K562 (cell line): ENCODE measurements around the gene HAND2. TPM values are rescaled to one million over a fixed set of nuclear protein-coding genes. Genes with fewer than 3 reads are reported as not detected.

Source experiments
- ATAC-seq: fragments of 200-7000 bp; cut with Tn5 transposase; 3 replicates; pipeline ENCODE4 v1.9.1; 2020; ENCODE audit warnings: moderate library complexity
- BruUV-seq: library from RNA; stranded (reverse); fragments of 400-500 nt; replicated peaks from 2 replicates; lab custom pipeline; 2021; lab: Mats Ljungman, UMichigan
- CTCF ChIA-PET: fragments of 300-600 bp; formaldehyde crosslinking; extraction: SDS; loops from one replicate; lab custom pipeline; 2021; ENCODE audit warnings: low intra/inter-chr PET ratio; lab: Yijun Ruan, JAX
- POLR2A ChIA-PET: fragments of 300-600, 350-650 bp; sonication (Branson Sonifier 250); formaldehyde crosslinking; extraction: SDS; loops from one replicate; lab custom pipeline; 2021; ENCODE audit warnings: antibody characterized with exemption, inconsistent platforms; lab: Yijun Ruan, JAX
- DNase-seq, 4 experiments: peaks; one replicate each; pipeline versions ENCODE4 v3.0.0 to v3.0.0-alpha.2; 2011 to 2018; ENCODE audit warnings: low spot score in 3 of 4, mixed read lengths in 3 of 4; ENCODE audit errors: extremely low read depth in 1 of 4
- FAIRE-seq: peaks from 2 replicates; lab custom pipeline; 2011; peaks lifted over from hg19 to GRCh38; lab: Jason Lieb, UNC
- H2AFZ ChIP-seq: 2 replicates; pipeline ENCODE4 v1.6.0; 2011; ENCODE audit warnings: low read depth, low read length, control low read depth, inconsistent platforms
- H3K27ac ChIP-seq: fragments of 200-600 bp; 3 replicates; pipeline ENCODE4 v1.8.0; 2011; ENCODE audit warnings: low read depth, mild to moderate bottlenecking, control low read depth, inconsistent platforms, low read length, moderate library complexity, mixed read lengths; ENCODE audit errors: extremely low read depth
- H3K27me3 ChIP-seq, 2 experiments: fragments of 300-600 bp in 1 of 2; 2 replicates in 1 of 2; 3 replicates in 1 of 2; pipeline versions ENCODE4 v1.6.0 to v1.8.0; 2011; ENCODE audit warnings: inconsistent platforms in 2 of 2, low read length in 2 of 2, mild to moderate bottlenecking in 1 of 2, mixed read lengths in 1 of 2, moderate library complexity in 1 of 2; ENCODE audit not compliant: control insufficient read depth in 2 of 2, insufficient read depth in 2 of 2
- H3K36me3 ChIP-seq: fragments of 300-600 bp; 3 replicates; pipeline ENCODE4 v1.8.0; 2011; ENCODE audit warnings: mild to moderate bottlenecking, low read length, inconsistent platforms; ENCODE audit not compliant: control insufficient read depth, insufficient read depth
- H3K4me1 ChIP-seq, 2 experiments: fragments of 200-600 bp in 1 of 2; replicated peaks in 1 of 2; 2 replicates in 1 of 2; 3 replicates in 1 of 2; pipeline versions ENCODE4 v1.5.1 to v1.8.0; 2011; ENCODE audit warnings: inconsistent platforms in 2 of 2, low read length in 2 of 2, mild to moderate bottlenecking in 1 of 2, mixed read lengths in 1 of 2, moderate library complexity in 1 of 2; ENCODE audit not compliant: control insufficient read depth in 2 of 2, insufficient read depth in 2 of 2
- H3K4me2 ChIP-seq: 2 replicates; pipeline ENCODE4 v1.6.1; 2011; ENCODE audit warnings: low read length, control low read depth, inconsistent platforms, mixed read lengths; ENCODE audit not compliant: insufficient read depth
- H3K4me3 ChIP-seq: fragments of 200-600 bp; sonication (generic), shearing (Covaris generic); 2 replicates; pipeline ENCODE4 v1.5.1; 2016; ENCODE audit warnings: control low read depth, inconsistent platforms
- H3K79me2 ChIP-seq: fragments of 200-600 bp; 3 replicates; pipeline ENCODE4 v1.8.0; 2011; ENCODE audit warnings: low read length, inconsistent platforms; ENCODE audit not compliant: control insufficient read depth, insufficient read depth
- H3K9ac ChIP-seq, 2 experiments: 2 replicates each; pipeline versions ENCODE4 v1.6.0 to v1.6.1; 2011; ENCODE audit warnings: low read depth in 2 of 2, low read length in 2 of 2, control low read depth in 1 of 2, inconsistent platforms in 1 of 2, mild to moderate bottlenecking in 1 of 2, mixed read lengths in 1 of 2; ENCODE audit not compliant: insufficient read depth in 1 of 2
- H3K9me1 ChIP-seq: one replicate; pipeline ENCODE4 v1.6.0; 2011; ENCODE audit warnings: inconsistent platforms, mild to moderate bottlenecking, low read length, moderate library complexity; ENCODE audit not compliant: control insufficient read depth, insufficient read depth
- H3K9me3 ChIP-seq: replicated peaks from 2 replicates; pipeline ENCODE4 v1.5.1; 2011; ENCODE audit warnings: low read depth, low read length, inconsistent platforms; ENCODE audit not compliant: control insufficient read depth, insufficient read depth
- H4K20me1 ChIP-seq: replicated peaks from 2 replicates; pipeline ENCODE4 v1.6.1; 2011; ENCODE audit warnings: low read length, inconsistent platforms, mixed read lengths; ENCODE audit not compliant: control insufficient read depth, insufficient read depth
- CHD7 ChIP-seq: fragments of 200-600 bp; sonication (generic); IDR thresholded peaks from one replicate; pipeline ENCODE4 v1.6.1; 2012; ENCODE audit warnings: mild to moderate bottlenecking, low read depth, low read length, inconsistent platforms
- GATAD2B ChIP-seq: fragments of 450-650 bp; IDR thresholded peaks from 2 replicates; pipeline ENCODE4 v1.6.1; 2017; ENCODE audit warnings: mild to moderate bottlenecking, borderline replicate concordance
- SNAPC5 ChIP-seq: fragments of 250-450 bp; sonication (Bioruptor Pico); IDR thresholded peaks from 2 replicates; pipeline ENCODE4 v1.8.0; 2021; ENCODE audit warnings: moderate library complexity, mild to moderate bottlenecking, inconsistent platforms
- WGBS: fragments of 100-300 bp; shearing (Covaris generic); methylation state at CpG from one replicate; pipeline ENCODE4 v1.1.6; 2016; ENCODE audit warnings: low coverage, mixed read lengths; ENCODE audit not compliant: insufficient coverage; ENCODE audit errors: missing lambda C conversion rate; 5-methylcytosine and 5-hydroxymethylcytosine counted together
- in situ Hi-C: fragments of 300-500 bp; cut with MboI; formaldehyde crosslinking; loops from 4 replicates; pipeline ENCODE4 v1.15.0; 2018; ENCODE audit warnings: inconsistent platforms, mixed read lengths
- intact Hi-C: fragments of 100-400 bp; cut with micrococcal nuclease; formaldehyde crosslinking; loops from 2 replicates; pipeline ENCODE4 v1.14.2; 2022
- polyA plus RNA-seq, 8 experiments: library from polyadenylated mRNA; depleted of rRNA in 4 of 8; stranded (reverse) in 5 of 8; unstranded in 3 of 8; fragments of >200 nt; fragmentation: Nextera tagmentation in 2 of 8; fragmentation: Illumina TruSeq in 1 of 8; extraction: Ambion mirVana in 2 of 8; extraction: Trizol in 1 of 8; gene quantifications; 2 replicates each; pipeline versions ENCODE4 v1.2.1 to v1.2.3, GENCODE V29; 2011 to 2014; ENCODE audit warnings: inconsistent platforms in 1 of 8, missing spikeins in 1 of 8
- total RNA-seq, 7 experiments: library from RNA; depleted of rRNA in 6 of 7; stranded (reverse); fragments of >200 nt in 6 of 7; fragmentation: Illumina TruSeq in 2 of 7; extraction: Trizol in 2 of 7; gene quantifications; 2 replicates each; pipeline versions ENCODE4 v1.2.1 to v1.2.3, GENCODE V29; 2011 to 2021; ENCODE audit warnings: low replicate concordance in 1 of 7

The HAND2 gene
- total and polyA plus RNA-seq, 9 of the 15 experiments (the other 6 are each of a cell fraction or from before 2014, with no cell fraction given): 1.7 to 12.8 (median 4.9) TPM

GRCh38 chr4:173514641-173515217, 15.3 kb downstream of the HAND2 start:
- Histone ChIP-seq H3K4me3 (no peak overlapping the region), H3K27ac (no peak overlapping the region), H3K9me1 (no peaks in the 10 kb centered on the region), H3K9ac (no peak overlapping the region), H2AFZ (no peak overlapping the region), H3K79me2 (no peaks in the 10 kb centered on the region), H3K27me3 (no peaks in the 10 kb centered on the region; a peak in 1 of 5 replicates), H3K4me2 (no peak overlapping the region), H4K20me1 (no peaks in the 10 kb centered on the region), H3K4me1 (no peaks in the 10 kb centered on the region), H3K9me3 (no peaks in the 10 kb centered on the region; the same call in 1 of the 2 replicates), H3K36me3 (no peaks in the 10 kb centered on the region)
- DNase-seq (no peak), FAIRE-seq (no peak), ATAC-seq (no peak)
- no TSS peak for BruUV-seq
- POLR2A ChIA-PET: no interaction called here
- intact Hi-C loops: no loop called here
- in situ Hi-C loops: loop anchor here (25.0 kb wide), 1 partner anchor 473 kb away; no protein-coding TSS in a partner anchor
- CTCF ChIA-PET: no interaction called here
- 23% methylated on average over 4 of the region's 4 CpGs for WGBS
- TF ChIP-seq GATAD2B (no peak), SNAPC5 (CRISPR knock-in tag) (no peak), CHD7 (no peak)
